ENCODE data around the gene TM2D3.

DNA sequence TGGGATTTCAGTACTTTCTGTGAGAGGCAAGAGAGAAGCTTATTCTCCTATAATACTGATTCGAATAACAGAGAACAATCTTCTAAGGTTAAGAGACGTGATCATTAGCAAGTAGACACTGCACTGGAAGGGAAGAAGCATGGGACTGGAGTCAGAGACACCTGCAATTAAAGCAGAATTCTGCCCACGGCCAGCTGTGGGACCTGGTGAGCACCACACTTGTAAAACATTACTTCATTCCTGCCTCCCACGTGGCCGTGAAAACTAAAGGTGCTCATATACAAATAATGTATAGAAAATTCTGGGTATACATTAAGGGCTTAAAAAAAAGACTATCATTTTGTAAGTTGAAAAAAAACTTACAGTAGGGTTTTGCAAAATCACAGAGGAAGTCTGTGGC is 2.0 kb downstream of the TM2D3 start:
- TF ChIP-seq, protein P1, sequence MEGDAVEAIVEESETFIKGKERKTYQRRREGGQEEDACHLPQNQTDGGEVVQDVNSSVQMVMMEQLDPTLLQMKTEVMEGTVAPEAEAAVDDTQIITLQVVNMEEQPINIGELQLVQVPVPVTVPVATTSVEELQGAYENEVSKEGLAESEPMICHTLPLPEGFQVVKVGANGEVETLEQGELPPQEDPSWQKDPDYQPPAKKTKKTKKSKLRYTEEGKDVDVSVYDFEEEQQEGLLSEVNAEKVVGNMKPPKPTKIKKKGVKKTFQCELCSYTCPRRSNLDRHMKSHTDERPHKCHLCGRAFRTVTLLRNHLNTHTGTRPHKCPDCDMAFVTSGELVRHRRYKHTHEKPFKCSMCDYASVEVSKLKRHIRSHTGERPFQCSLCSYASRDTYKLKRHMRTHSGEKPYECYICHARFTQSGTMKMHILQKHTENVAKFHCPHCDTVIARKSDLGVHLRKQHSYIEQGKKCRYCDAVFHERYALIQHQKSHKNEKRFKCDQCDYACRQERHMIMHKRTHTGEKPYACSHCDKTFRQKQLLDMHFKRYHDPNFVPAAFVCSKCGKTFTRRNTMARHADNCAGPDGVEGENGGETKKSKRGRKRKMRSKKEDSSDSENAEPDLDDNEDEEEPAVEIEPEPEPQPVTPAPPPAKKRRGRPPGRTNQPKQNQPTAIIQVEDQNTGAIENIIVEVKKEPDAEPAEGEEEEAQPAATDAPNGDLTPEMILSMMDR (IDR thresholded peaks at IDR 0.05) = no peak
- no peak for TF ChIP-seq POLR2A (IDR thresholded peaks at IDR 0.05)
- TF ChIP-seq POLR2AphosphoS5 (IDR thresholded peaks at IDR 0.05; ENCODE audit: insufficient read depth in 1 of 2, low read depth in 1 of 2) = no peak
